ENCODE results near the gene PRCC. TPM values are rescaled to one million over a fixed set of nuclear protein-coding genes. Genes with fewer than 3 reads are reported as not detected.

The PRCC gene
- total RNA-seq, 1 donor from 2014 or later: 79.1 TPM

GRCh38 chr1:156813750-156814570, 46.6 kb downstream of the PRCC start:
- Mint-ChIP-seq H3K9me3 (no peaks in the 10 kb centered on the region), H3K4me3 (peak overlapping the region; percentile 78), H3K36me3 (no peaks in the 10 kb centered on the region), H3K4me1 (ENCODE audit: unreplicated experiment) (peaks cover 25% of the 10 kb centered on the region), H3K27ac (peak overlapping the region; percentile 62), H3K27me3 (peaks cover 46% of the 10 kb centered on the region)
- DNase-seq (ENCODE audit: extremely low spot score, unreplicated experiment): no peak
- TF ChIP-seq CTCF (conservative IDR thresholded peaks at IDR 0.05): peak; percentile 70

- DNase-seq (ENCODE audit: extremely low spot score, unreplicated experiment): no peak
- peak overlapping the region; percentile 62 for H3K27ac Mint-ChIP-seq
- no peaks in the 10 kb centered on the region for H3K36me3 Mint-ChIP-seq
- peaks cover 25% of the 10 kb centered on the region for H3K4me1 Mint-ChIP-seq (ENCODE audit: unreplicated experiment)
- H3K4me3 Mint-ChIP-seq: peak overlapping the region; percentile 78
- H3K27me3 Mint-ChIP-seq: peaks cover 47% of the 10 kb centered on the region
- no peak for TF ChIP-seq CTCF (conservative IDR thresholded peaks at IDR 0.05)
- H3K9me3 Mint-ChIP-seq: no peaks in the 10 kb centered on the region
Observed at GRCh38 chr1:156814571-156815260, 47.4 kb downstream of the PRCC start.

GRCh38 chr1:156815307-156815826, 48.0 kb downstream of the PRCC start:
- DNase-seq (ENCODE audit: extremely low spot score, unreplicated experiment): no peak

GRCh38 chr1:156815961-156816422, 48.7 kb downstream of the PRCC start:
- Mint-ChIP-seq H3K9me3 (peaks cover 5% of the 10 kb centered on the region), H3K27ac (no peak overlapping the region), H3K4me1 (ENCODE audit: unreplicated experiment) (peaks cover 23% of the 10 kb centered on the region), H3K27me3 (peaks cover 57% of the 10 kb centered on the region), H3K36me3 (no peaks in the 10 kb centered on the region), H3K4me3 (no peak overlapping the region)
- DNase-seq (ENCODE audit: extremely low spot score, unreplicated experiment): no peak
- no peak for TF ChIP-seq CTCF (conservative IDR thresholded peaks at IDR 0.05)

More at GRCh38 chr1:156815307-156815826, 48.0 kb downstream of the PRCC start:
- Mint-ChIP-seq H3K36me3 (no peaks in the 10 kb centered on the region), H3K27ac (no peak overlapping the region), H3K9me3 (peaks cover under 1% of the 10 kb centered on the region), H3K27me3 (peaks cover 51% of the 10 kb centered on the region), H3K4me3 (peak overlapping the region; percentile 58), H3K4me1 (ENCODE audit: unreplicated experiment) (peaks cover 25% of the 10 kb centered on the region)
- TF ChIP-seq CTCF (conservative IDR thresholded peaks at IDR 0.05): peak; percentile 28

GRCh38 chr1:156816561-156817328, 49.4 kb downstream of the PRCC start, which contains the start of gene SH2D2A:
SH2D2A (minus strand) TSS chr1:156816848; CDS start chr1:156816708, 140 bp downstream.
- peak within 1 kb of the TSS; percentile 58 for H3K4me3 Mint-ChIP-seq
- peaks cover 5% of the 10 kb centered on the region for H3K9me3 Mint-ChIP-seq
- no peak within 1 kb of the TSS for H3K27ac Mint-ChIP-seq
- no peak for TF ChIP-seq CTCF (conservative IDR thresholded peaks at IDR 0.05)
- H3K27me3 Mint-ChIP-seq: peaks cover 57% of the 10 kb centered on the region
- DNase-seq (ENCODE audit: extremely low spot score, unreplicated experiment): no peak
- no peaks in the 10 kb centered on the region for H3K36me3 Mint-ChIP-seq
- H3K4me1 Mint-ChIP-seq (ENCODE audit: unreplicated experiment): peaks cover 16% of the 10 kb centered on the region

All from type B pancreatic cell (in vitro differentiated cells).